IPS-18a (cell line): ENCODE results near the gene CAND2.
"Not testable (repeated sequence)": the region's sequence is repeated elsewhere in the genome, so short reads cannot be mapped to it uniquely, and the experiment has no call there.

Experiments used
- H3K27ac ChIP-seq: one replicate; pipeline ENCODE4 v1.5.1; 2013; ENCODE audit warnings: low read length
- H3K27me3 ChIP-seq: one replicate; pipeline ENCODE4 v1.6.1; 2013; ENCODE audit warnings: mild to moderate bottlenecking, low read length; ENCODE audit not compliant: control insufficient read depth, insufficient read depth
- H3K36me3 ChIP-seq: one replicate; pipeline ENCODE4 v1.6.1; 2013; ENCODE audit warnings: low read depth, low read length; ENCODE audit not compliant: control insufficient read depth
- H3K4me1 ChIP-seq: one replicate; pipeline ENCODE4 v1.6.1; 2013; ENCODE audit warnings: low read depth, low read length; ENCODE audit not compliant: control insufficient read depth
- H3K4me3 ChIP-seq: one replicate; pipeline ENCODE4 v1.5.1; 2013; ENCODE audit warnings: low read length
- H3K9ac ChIP-seq: one replicate; pipeline ENCODE4 v1.6.1; 2013; ENCODE audit warnings: mild to moderate bottlenecking, low read length, moderate library complexity
- H3K9me3 ChIP-seq: one replicate; pipeline ENCODE4 v1.6.1; 2013; ENCODE audit warnings: low read depth, low read length; ENCODE audit not compliant: control insufficient read depth

CAND2 gene

DNA sequence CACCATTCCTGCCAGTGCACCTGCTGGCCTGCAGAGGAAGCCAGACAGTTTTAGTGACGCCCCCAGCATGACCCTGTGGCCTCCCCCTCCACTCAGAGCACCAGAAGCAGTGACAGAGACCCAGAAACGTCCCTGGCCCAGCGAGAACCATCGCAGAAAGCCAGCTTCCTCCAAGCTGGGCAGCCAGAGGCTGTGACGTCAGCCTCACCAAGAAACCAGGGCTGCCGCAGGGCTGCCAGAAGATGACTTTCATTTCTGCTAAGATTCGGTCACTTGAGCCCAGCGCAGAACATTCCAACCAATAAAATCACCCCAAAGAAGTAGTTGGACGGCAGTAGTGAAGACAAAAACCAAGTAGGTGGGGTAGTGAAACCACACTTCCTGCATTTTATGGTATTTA is 74.5 kb downstream of the CAND2 start:
- Histone ChIP-seq H3K36me3 (no peaks in the 10 kb centered on the region), H3K27me3 (peaks cover 14% of the 10 kb centered on the region), H3K27ac (no peak overlapping the region), H3K4me1 (no peaks in the 10 kb centered on the region), H3K9ac (no peak overlapping the region), H3K4me3 (no peak overlapping the region), H3K9me3 (no peaks in the 10 kb centered on the region)

GRCh38 chr3:12871404-12871983 is 75.0 kb downstream of the CAND2 start:
- Histone ChIP-seq H3K36me3 (no peaks in the 10 kb centered on the region), H3K9me3 (no peaks in the 10 kb centered on the region), H3K27me3 (peaks cover 14% of the 10 kb centered on the region), H3K4me1 (no peaks in the 10 kb centered on the region), H3K4me3 (no peak overlapping the region), H3K27ac (no peak overlapping the region), H3K9ac (no peak overlapping the region)

DNA sequence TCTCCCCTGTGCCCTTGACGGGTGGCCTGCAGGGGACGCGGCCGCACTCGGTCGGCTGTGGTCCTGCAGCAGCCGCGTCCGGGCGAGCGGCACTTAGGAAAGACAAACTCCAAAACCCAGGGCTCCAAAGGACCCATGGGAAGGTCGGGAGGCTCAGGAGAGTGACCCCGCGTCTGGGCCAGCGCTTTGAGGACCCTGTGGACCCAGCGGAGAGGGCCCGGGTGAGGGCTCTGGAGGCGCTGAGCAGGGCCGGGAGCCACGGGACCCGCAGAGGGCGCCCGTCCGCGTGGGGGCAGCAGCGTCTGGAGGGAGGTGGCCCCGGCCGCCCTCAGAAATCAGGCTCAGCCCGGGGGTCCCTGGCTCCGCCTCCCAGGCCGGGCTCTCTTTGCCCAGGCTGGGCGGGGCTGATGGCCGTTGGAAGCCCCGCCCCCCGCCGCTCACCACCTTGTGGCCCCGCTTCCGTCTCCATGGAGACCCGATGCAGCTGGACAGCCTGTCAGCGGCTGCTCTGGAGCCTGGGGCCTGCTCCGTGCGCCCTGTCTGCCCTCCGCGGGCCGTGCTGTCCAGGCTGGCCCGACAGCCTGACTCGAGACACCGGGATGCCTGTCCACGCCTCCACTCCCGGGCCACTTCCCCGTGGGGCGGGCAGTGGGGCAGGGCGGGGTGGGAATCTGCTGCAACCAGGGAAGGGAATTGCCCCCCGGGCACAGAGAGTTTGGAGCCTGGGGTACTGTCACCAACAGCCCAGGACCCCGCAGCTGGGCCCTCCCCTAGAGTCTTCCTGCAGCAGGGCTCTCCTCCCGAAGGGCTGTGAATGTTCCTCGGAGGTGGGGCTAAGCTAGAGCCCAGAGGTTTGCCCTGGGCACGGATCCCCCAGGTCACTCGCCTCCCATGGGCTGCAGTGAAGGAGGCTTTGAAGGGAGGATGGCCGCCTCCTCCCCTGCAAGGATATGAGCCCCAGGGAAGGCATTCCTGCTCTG is 79.7 kb downstream of the CAND2 start:
- H3K4me3 ChIP-seq: peak overlapping the region; percentile 51

DNA sequence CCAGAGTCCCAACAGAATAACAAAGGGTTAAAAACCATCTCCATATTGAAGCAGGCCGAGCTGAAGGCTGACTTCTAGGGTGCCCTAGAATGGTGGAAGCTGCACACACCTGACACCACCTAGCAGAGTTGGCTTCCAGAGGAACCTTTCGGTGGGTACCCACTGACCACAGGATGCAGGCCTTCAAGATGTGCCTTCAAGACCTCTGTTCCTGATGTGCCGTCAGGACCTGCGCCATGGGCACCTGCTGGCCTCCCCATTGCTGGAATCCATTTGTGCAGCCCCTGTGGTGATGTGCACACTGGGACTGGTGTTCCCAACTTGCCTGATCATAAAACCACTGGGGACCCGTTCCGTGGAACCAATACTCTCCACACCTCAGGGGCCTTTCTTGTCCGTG is 80.6 kb downstream of the CAND2 start:
- Histone ChIP-seq H3K9ac (no peak overlapping the region), H3K27me3 (peaks cover 11% of the 10 kb centered on the region), H3K4me3 (no peak overlapping the region), H3K27ac (no peak overlapping the region), H3K36me3 (no peaks in the 10 kb centered on the region), H3K4me1 (no peaks in the 10 kb centered on the region), H3K9me3 (no peaks in the 10 kb centered on the region)

More for the DNA sequence above, 79.7 kb downstream of the CAND2 start:
- Histone ChIP-seq H3K27me3 (peaks cover 11% of the 10 kb centered on the region), H3K9ac (no peak overlapping the region), H3K9me3 (no peaks in the 10 kb centered on the region), H3K36me3 (no peaks in the 10 kb centered on the region), H3K27ac (no peak overlapping the region), H3K4me1 (no peaks in the 10 kb centered on the region)

DNA sequence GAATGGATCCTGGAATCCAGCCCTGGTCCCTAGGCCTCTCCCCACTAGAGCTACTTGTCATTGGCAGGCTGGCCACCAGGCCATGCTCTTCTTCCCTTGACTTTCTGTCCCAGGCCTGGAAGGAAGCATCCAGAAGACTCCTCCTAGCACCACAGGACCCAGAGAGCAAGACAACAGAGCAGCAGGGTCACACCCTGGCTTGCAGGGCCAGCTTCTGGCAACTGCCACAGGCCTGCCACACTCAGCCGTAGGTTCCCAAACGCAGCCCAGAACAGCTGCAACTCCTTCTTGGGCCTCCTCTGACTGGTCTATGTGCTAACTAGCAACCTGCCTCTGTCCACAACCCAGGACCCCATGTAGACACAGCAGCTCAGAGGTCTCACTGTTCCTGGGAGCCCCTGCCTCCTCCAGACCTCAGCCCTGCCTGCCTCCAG is 81.7 kb downstream of the CAND2 start:
- Histone ChIP-seq H3K4me1 (no peaks in the 10 kb centered on the region), H3K4me3 (no peak overlapping the region), H3K9ac (no peak overlapping the region), H3K36me3 (no peaks in the 10 kb centered on the region), H3K27me3 (peaks cover 11% of the 10 kb centered on the region), H3K9me3 (no peaks in the 10 kb centered on the region), H3K27ac (no peak overlapping the region)

GRCh38 chr3:12878758-12879157 is 82.3 kb downstream of the CAND2 start:
- not testable (repeated sequence) for H3K36me3 ChIP-seq, H3K4me3 ChIP-seq, H3K4me1 ChIP-seq, H3K9ac ChIP-seq, H3K9me3 ChIP-seq, H3K27ac ChIP-seq
- peaks cover 13% of the 10 kb centered on the region for H3K27me3 ChIP-seq

- Histone ChIP-seq H3K36me3 (no peaks in the 10 kb centered on the region), H3K9ac (no peak overlapping the region), H3K27ac (no peak overlapping the region), H3K4me1 (no peaks in the 10 kb centered on the region), H3K9me3 (no peaks in the 10 kb centered on the region), H3K4me3 (no peak overlapping the region), H3K27me3 (peaks cover 18% of the 10 kb centered on the region)
These were observed 82.8 kb downstream of the CAND2 start for GRCh38 chr3:12879191-12879815.

DNA sequence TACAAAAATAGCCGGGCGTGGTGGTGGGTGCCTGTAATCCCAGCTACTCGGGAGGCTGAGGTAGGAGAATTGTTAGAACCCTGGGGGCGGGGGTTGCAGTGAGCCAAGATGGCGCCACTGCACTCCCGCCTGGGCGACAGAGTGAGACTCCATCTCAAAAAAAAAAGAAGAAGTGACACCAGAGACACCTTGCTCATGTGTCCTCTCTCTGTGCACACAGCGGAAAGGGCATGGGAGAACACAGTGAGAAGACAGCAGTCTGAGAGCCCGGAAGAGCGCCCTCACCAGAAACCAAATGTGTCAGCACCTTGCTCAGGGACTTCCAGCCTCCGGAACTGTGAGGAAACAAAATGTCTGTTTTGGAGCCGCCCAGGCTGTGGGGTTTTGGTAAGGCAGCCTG is 85.4 kb downstream of the CAND2 start:
- H3K27ac ChIP-seq, H3K9me3 ChIP-seq, H3K27me3 ChIP-seq, H3K4me3 ChIP-seq, H3K9ac ChIP-seq, H3K4me1 ChIP-seq, H3K36me3 ChIP-seq: not testable (repeated sequence)

DNA sequence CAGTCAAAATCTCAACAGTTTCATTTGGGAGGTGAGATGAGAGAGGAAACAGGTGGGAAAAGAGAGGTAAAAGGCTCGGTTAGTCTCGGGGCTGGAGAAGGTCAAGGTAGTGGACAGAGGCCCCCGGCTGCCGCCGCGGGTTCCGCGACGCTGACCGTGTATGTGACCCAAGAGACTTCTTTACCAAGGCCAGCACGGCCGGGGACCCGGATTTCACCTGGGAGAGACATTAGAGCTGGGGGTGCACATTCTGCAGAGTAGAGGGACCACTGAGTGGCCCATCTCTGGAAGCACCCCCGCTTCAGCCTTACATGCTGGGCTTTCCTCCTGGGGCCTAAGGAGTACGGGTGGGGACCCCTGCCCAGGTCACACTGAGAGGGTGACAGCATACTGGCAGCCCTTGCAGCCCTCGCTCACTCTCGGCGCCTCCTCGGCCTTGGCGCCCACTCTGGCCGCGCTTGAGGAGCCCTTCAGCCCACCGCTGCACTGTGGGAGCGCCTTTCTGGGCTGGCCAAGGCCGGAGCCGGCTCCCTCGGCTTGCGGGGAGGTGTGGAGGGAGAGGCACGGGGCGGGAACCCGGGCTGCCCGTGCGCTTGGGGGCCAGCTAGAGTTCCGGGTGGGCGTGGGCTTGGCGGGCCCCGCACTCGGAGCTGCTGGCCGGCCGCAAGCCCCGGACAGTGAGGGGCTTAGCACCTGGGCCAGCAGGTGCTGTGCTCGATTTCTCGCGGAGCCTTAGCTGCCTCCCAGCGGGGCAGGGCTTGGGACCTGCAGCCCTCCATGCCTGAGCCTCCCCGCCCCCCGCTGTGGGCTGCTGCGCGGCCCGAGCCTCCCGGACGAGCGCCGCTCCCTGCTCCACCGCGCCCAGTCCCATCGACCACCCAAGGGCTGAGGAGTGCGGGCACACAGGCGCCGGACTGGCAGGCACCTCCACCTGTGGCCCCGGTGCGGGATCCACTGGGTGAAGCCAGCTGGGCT is 86.1 kb downstream of the CAND2 start:
- Histone ChIP-seq H3K27ac (no peak overlapping the region), H3K36me3 (no peaks in the 10 kb centered on the region), H3K4me3 (no peak overlapping the region), H3K4me1 (no peaks in the 10 kb centered on the region), H3K27me3 (peaks cover 11% of the 10 kb centered on the region), H3K9ac (no peak overlapping the region), H3K9me3 (no peaks in the 10 kb centered on the region)

GRCh38 chr3:12884186-12884680 is 87.8 kb downstream of the CAND2 start:
- Histone ChIP-seq H3K27ac (no peak overlapping the region), H3K9ac (no peak overlapping the region), H3K4me1 (no peaks in the 10 kb centered on the region), H3K9me3 (no peaks in the 10 kb centered on the region), H3K36me3 (no peaks in the 10 kb centered on the region), H3K27me3 (peaks cover 11% of the 10 kb centered on the region), H3K4me3 (no peak overlapping the region)
